OCI-LY3 (cell line): ENCODE measurements around the gene SHLD2.
"Not testable (repeated sequence)": the region's sequence is repeated elsewhere in the genome, so short reads cannot be mapped to it uniquely, and the experiment has no call there.

Experiments
- EZH2phosphoT487 ChIP-seq: fragments of 200-600 bp; shearing (Covaris generic); IDR thresholded peaks from 2 replicates; pipeline ENCODE4 v1.6.1; 2018; ENCODE audit warnings: antibody characterized with exemption, mixed run types, low read depth
- TF ChIP-seq, protein P1 (sequence below): fragments of 200-600, 300-600 bp; sonication (generic); IDR thresholded peaks from 2 replicates; pipeline ENCODE4 v1.5.1; 2014; ENCODE audit warnings: antibody characterized with exemption, low read length, low read depth

DNA sequence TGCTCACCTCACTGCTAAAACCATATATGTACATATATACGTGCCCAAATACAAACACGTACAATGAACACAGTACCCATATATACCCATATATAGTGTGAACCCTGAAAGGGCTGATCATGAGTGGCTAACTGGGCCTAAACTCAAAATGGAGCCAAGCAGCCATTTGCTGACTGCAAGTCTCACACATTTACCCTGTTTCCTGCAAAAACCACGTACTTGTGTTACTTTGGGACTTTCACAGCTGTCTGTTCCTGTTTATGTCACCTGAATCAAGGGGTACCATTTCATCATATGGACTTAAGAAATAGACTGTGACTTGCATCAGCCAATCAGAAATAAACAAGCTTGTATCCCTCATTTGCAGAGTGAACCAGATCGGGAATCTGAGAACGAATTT is 124.4 kb downstream of the SHLD2 start:
- not testable (repeated sequence) for TF ChIP-seq EZH2phosphoT487
- TF ChIP-seq, protein P1, sequence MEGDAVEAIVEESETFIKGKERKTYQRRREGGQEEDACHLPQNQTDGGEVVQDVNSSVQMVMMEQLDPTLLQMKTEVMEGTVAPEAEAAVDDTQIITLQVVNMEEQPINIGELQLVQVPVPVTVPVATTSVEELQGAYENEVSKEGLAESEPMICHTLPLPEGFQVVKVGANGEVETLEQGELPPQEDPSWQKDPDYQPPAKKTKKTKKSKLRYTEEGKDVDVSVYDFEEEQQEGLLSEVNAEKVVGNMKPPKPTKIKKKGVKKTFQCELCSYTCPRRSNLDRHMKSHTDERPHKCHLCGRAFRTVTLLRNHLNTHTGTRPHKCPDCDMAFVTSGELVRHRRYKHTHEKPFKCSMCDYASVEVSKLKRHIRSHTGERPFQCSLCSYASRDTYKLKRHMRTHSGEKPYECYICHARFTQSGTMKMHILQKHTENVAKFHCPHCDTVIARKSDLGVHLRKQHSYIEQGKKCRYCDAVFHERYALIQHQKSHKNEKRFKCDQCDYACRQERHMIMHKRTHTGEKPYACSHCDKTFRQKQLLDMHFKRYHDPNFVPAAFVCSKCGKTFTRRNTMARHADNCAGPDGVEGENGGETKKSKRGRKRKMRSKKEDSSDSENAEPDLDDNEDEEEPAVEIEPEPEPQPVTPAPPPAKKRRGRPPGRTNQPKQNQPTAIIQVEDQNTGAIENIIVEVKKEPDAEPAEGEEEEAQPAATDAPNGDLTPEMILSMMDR: not testable (repeated sequence)
